ENCODE results near the gene LONRF3.

- TF ChIP-seq FOXP2 (optimal IDR thresholded peaks at IDR 0.05; ENCODE audit: control extremely low read depth, extremely low read length, insufficient read depth) (no peak), EZH2 (IDR thresholded peaks at IDR 0.05) (no peak)
These were observed 51.5 kb downstream of the LONRF3 start for GRCh38 chrX:119025900-119026299.
